ENCODE results near the gene THAP8.

The THAP8 gene

GRCh38 chr19:36054119-36054732 lies at the start of gene THAP8:
Gene THAP8, minus strand, starts transcription at chr19:36054285. Its CDS starts 68 bp downstream, at chr19:36054217.
- DNase-seq (ENCODE audit: low spot score) (peak; percentile 93), FAIRE-seq (peak; percentile 50)

GRCh38 chr19:36103040-36103626 lies 49.0 kb upstream of the THAP8 start:
- DNase-seq (ENCODE audit: low spot score): no peak
- FAIRE-seq: no peak

DNA sequence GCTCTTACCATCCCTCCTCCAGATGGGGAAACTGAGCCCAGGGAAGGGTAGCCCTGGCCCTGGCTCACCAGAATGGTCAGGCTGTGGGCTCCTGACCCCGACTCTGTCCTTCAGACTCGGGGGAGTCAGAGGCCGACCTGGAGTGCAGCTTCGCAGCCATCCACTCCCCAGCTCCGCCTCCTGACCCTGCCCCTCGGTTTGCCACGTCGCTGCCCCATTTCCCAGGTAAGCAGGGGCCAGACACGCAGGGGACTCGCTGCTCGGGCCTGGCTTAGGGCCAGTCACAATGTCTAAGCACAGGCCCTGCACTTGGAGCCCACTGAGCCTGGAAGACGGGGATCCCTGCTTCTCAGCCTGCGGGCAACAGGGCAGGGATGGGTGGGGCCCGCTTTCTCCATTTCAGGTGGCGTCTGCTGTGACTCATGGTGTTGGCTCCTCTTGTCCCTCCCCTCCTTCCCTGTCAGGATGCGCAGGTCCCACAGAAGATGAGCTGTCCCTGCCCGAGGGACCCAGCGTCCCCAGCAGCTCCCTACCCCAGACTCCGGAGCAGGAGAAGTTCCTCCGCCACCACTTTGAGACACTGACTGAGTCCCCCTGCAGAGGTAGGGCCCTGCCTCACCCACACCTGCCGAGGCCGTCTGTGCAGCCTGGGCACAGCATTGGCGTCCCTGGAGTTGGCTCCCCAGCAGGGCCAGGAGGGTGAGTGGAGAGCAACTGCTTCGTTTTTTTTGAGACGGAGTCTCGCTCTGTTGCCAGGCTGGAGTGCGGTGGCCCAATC lies 47.7 kb upstream of the THAP8 start:
- FAIRE-seq: no peak
- DNase-seq (ENCODE audit: low spot score): no peak

- DNase-seq (ENCODE audit: low spot score): no peak
- no peak for FAIRE-seq
Observed at GRCh38 chr19:36100476-36100875, 46.4 kb upstream of the THAP8 start.

- FAIRE-seq (no peak), DNase-seq (ENCODE audit: low spot score) (no peak)
Observed at GRCh38 chr19:36099166-36099785, 45.2 kb upstream of the THAP8 start.

- no peak for FAIRE-seq
- DNase-seq (ENCODE audit: low spot score): no peak
Observed at GRCh38 chr19:36097036-36097435, 43.0 kb upstream of the THAP8 start.

DNA sequence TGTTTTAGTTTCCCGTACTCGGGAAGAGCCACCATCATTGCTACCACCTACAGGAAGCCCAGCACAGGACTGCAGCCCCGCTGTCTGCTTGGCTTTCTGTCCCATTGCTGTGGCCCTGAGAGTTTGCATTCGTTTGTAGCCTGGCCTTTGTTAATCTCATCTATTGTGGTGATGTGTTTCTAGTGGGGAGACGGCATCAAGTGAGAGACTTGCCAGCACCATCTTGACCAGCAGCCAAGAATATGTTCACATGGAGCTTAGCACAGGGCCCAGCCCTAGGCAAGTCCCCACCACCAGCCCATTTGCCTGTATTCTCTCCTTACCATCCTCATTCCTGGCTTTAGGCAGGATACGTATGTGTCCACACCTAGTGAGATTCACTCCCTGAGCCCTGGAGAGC lies 39.6 kb upstream of the THAP8 start:
- no peak for FAIRE-seq

GRCh38 chr19:36093146-36093662 lies 39.1 kb upstream of the THAP8 start:
- FAIRE-seq: no peak
- no peak for DNase-seq (ENCODE audit: low spot score)

More for the DNA sequence above, 39.6 kb upstream of the THAP8 start:
- no peak for DNase-seq (ENCODE audit: low spot score)

DNA sequence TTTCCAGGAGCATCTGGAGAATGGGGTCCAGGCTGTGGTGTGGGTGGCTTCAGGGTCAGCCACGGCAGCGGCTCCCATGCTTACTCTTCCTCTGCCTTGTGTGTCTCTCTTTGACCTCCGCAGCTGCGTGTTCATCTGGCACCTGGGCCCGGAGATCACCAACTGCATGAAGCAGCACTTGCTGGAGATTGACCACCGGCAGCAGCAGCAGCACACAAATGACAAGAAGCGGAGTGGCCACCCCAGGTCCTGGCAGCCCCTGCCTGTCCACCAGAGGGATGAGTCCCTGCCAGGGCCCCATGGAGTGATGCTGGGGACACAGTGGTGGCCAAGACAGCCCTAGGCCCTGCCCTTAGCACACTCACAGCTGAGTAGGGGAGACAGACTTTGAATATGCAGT lies 38.5 kb upstream of the THAP8 start:
- no peak for DNase-seq (ENCODE audit: low spot score)
- FAIRE-seq: no peak

GRCh38 chr19:36090910-36091695 lies 37.0 kb upstream of the THAP8 start:
- DNase-seq (ENCODE audit: low spot score) (no peak), FAIRE-seq (no peak)

DNA sequence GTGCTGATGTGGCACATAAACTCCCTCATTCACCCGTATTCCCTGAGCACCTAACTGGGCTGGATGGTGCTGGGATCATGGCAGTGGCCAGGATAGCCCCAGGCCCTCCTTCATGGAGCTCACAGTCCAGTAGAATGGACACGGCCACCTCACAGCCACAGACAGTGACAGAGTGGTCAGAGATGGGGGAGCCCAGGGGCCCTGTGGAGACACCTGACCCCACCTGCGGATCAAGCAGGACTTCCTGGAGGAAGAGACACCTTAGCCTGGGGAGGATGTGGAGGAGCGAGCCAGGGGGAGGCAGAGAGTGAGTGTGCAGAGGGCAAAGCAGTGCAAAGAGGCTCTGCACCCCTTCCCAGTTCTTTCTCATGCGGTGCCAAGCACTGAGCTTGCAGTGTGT lies 35.8 kb upstream of the THAP8 start:
- no peak for FAIRE-seq
- DNase-seq (ENCODE audit: low spot score): no peak

DNA sequence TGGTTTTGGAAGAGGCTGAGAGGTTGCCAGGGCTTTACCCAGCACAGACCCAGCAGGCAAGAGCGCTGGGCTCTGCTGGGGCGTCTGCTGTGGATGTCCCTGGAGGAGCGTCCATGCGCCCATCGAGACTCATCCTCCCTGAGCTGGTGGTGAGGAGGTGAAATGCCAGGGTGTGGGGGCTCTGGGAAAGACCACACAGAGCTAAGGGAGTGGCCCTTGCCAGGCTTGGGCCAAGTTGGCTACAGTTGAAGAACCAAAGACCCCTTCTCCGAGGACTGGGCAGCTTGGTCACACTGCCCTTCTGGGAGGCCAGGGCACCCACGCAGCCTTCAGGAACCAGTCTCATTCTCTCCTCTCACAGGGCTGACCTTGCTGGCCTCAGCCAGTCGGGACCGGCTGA lies 32.2 kb upstream of the THAP8 start:
- no peak for DNase-seq (ENCODE audit: low spot score)
- FAIRE-seq: no peak

GRCh38 chr19:36084231-36085009 lies 30.3 kb upstream of the THAP8 start:
- FAIRE-seq (no peak), DNase-seq (ENCODE audit: low spot score) (no peak)

- FAIRE-seq (no peak), DNase-seq (ENCODE audit: low spot score) (no peak)
Observed at GRCh38 chr19:36082916-36083315, 28.8 kb upstream of the THAP8 start.

DNA sequence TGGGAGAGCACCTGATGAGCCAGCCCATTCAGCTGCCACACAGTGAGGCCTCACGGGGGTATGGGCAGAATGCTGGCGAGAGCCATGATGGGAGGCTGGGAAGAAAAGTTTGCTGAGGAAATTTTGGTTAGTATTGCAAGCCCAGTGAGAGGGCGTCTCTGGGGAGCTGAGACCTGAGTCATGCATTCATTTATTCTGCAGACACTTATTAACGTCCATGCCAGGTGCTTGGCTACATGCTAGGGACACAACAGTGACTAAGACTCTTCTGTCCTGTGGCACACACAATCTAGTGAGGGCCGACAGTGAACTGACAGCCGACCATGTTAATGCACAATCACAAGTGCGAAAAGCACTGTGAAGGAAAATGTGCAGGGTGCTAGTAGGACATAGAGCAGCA lies 27.8 kb upstream of the THAP8 start:
- no peak for FAIRE-seq
- DNase-seq (ENCODE audit: low spot score): no peak

DNA sequence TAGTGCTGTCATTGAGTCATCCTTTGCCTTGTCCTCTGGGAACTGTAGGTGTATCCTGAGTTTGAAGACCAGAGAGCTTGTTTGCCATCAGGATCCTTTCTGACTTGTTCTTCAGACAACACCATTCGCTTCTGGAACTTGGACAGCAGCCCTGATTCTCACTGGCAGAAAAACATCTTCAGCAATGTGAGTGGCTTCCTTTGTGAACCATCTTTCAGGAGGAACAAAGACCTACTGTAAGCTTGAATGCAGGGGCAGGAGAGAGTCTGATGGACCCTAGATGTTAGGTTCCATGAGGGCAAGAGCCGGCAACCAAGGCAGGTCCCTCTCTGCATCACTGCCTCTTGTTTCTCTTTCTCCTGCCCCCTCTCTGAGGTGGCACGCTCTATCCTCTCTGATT lies 27.3 kb upstream of the THAP8 start:
- FAIRE-seq (no peak), DNase-seq (ENCODE audit: low spot score) (no peak)

DNA sequence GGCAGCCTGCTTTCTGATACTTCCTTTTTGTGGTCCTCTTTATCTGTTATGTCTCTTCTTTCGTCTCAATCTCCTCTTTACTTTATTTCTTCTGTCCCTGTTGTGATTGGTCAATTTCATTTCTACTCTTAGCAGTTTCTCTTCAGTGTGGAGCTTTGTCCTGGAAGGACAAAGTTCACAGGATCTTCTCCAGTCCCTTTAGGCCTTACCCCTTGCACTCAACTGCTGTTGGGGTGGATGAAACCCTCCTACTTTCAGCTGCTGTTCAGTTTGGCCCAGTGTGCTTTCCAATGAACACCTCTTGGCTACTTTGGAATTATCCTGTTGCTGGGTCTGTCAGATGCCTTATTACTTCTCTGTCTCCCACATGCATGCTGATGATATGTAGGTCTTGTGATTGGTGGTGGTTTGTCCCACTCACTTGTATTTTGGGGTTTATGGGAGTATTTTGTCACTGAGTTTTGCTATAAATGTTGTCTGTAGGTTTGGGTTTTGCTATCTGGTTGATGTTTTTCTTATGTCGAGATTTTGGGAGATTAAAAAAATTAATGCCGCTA lies 25.4 kb upstream of the THAP8 start:
- DNase-seq (ENCODE audit: low spot score) (no peak), FAIRE-seq (no peak)

- DNase-seq (ENCODE audit: low spot score): no peak
- no peak for FAIRE-seq
Observed at GRCh38 chr19:36073121-36073876, 19.2 kb upstream of the THAP8 start.

GRCh38 chr19:36072081-36072480 lies 18.0 kb upstream of the THAP8 start:
- no peak for FAIRE-seq
- DNase-seq (ENCODE audit: low spot score): no peak

Measured in RCC 7860 (cell line).